K562 (cell line): Measurements from ENCODE around the gene NENF. TPM values are rescaled to one million over a fixed set of nuclear protein-coding genes. Genes with fewer than 3 reads are reported as not detected.

Experiments
- CREB5 ChIP-seq: fragments of 250-450 bp; sonication (Bioruptor Pico); IDR thresholded peaks from 2 replicates; pipeline ENCODE4 v1.5.0; 2020; ENCODE audit warnings: mild to moderate bottlenecking
- MXD1 ChIP-seq: fragments of 250-450 bp; sonication (Bioruptor Pico); IDR thresholded peaks from 2 replicates; pipeline ENCODE4 v1.8.0; 2021; ENCODE audit warnings: borderline replicate concordance, mild to moderate bottlenecking, moderate library complexity; ENCODE audit not compliant: poor library complexity, severe bottlenecking
- NCOA6 ChIP-seq: fragments of 450-650 bp; IDR thresholded peaks from 2 replicates; pipeline ENCODE4 v1.6.1; 2017; ENCODE audit warnings: mild to moderate bottlenecking
- PRMT5 ChIP-seq: sonication (generic); formaldehyde crosslinking; IDR thresholded peaks from 2 replicates; pipeline ENCODE4 v1.5.0; 2020; ENCODE audit warnings: missing genetic modification reagents
- SAFB ChIP-seq: fragments of 200-400 bp; formaldehyde crosslinking; IDR thresholded peaks from 2 replicates; pipeline ENCODE4 v1.6.1; 2017; ENCODE audit warnings: low read depth, low read length, borderline replicate concordance
- TAL1 ChIP-seq: fragments of 450-650 bp; IDR thresholded peaks from 2 replicates; pipeline ENCODE4 v1.6.1; 2016; ENCODE audit warnings: mild to moderate bottlenecking
- ZFP30 ChIP-seq: fragments of 250-450 bp; sonication (Bioruptor Pico); IDR thresholded peaks from 2 replicates; pipeline ENCODE4 v1.8.0; 2022; ENCODE audit warnings: moderate library complexity, mild to moderate bottlenecking, inconsistent platforms, borderline replicate concordance
- ZNF398 ChIP-seq: fragments of 250-450 bp; sonication (Bioruptor Pico); IDR thresholded peaks from 2 replicates; pipeline ENCODE4 v1.8.0; 2021; ENCODE audit warnings: moderate library complexity, mild to moderate bottlenecking, inconsistent platforms
- ZNF445 ChIP-seq: fragments of 250-450 bp; sonication (Bioruptor Pico); IDR thresholded peaks from 2 replicates; pipeline ENCODE4 v1.4.0; 2020; ENCODE audit warnings: low read depth, mild to moderate bottlenecking, moderate library complexity
- ZNF584 ChIP-seq: fragments of 200-800 bp; sonication (Bioruptor generic); IDR thresholded peaks from 2 replicates; pipeline ENCODE4 v1.6.1; 2016; ENCODE audit warnings: low read depth, mild to moderate bottlenecking, missing genetic modification characterization, missing compliant biosample characterization
- polyA plus RNA-seq, 8 experiments: library from polyadenylated mRNA; depleted of rRNA in 4 of 8; stranded (reverse) in 5 of 8; unstranded in 3 of 8; fragments of >200 nt; fragmentation: Nextera tagmentation in 2 of 8; fragmentation: Illumina TruSeq in 1 of 8; extraction: Ambion mirVana in 2 of 8; extraction: Trizol in 1 of 8; gene quantifications; 2 replicates each; pipeline versions ENCODE4 v1.2.1 to v1.2.3, GENCODE V29; 2011 to 2014; ENCODE audit warnings: inconsistent platforms in 1 of 8, missing spikeins in 1 of 8
- total RNA-seq, 7 experiments: library from RNA; depleted of rRNA in 6 of 7; stranded (reverse); fragments of >200 nt in 6 of 7; fragmentation: Illumina TruSeq in 2 of 7; extraction: Trizol in 2 of 7; gene quantifications; 2 replicates each; pipeline versions ENCODE4 v1.2.1 to v1.2.3, GENCODE V29; 2011 to 2021; ENCODE audit warnings: low replicate concordance in 1 of 7
- TF ChIP-seq, protein P1 (sequence below), 2 experiments: IDR thresholded peaks; 2 replicates each; pipeline ENCODE4 v1.6.1; 2011; ENCODE audit warnings: borderline replicate concordance in 1 of 2, control low read depth in 1 of 2, low read depth in 1 of 2, low read length in 1 of 2, mild to moderate bottlenecking in 1 of 2, mixed read lengths in 1 of 2, moderate library complexity in 1 of 2; ENCODE audit not compliant: insufficient read depth in 1 of 2, insufficient read length in 1 of 2, poor library complexity in 1 of 2, severe bottlenecking in 1 of 2; ENCODE audit errors: extremely low read depth in 1 of 2
- TF ChIP-seq, protein P2 (sequence below): fragments of 250-450 bp; sonication (Bioruptor Pico); IDR thresholded peaks from 2 replicates; pipeline ENCODE4 v1.9.0; 2021; ENCODE audit warnings: mild to moderate bottlenecking, inconsistent platforms

NENF gene
- total and polyA plus RNA-seq, 9 of the 15 experiments (the other 6 are each of a cell fraction or from before 2014, with no cell fraction given) = 6.1 to 100 (median 72.8) TPM

- TF ChIP-seq ZNF398 (CRISPR knock-in tag) = no peak
- no peak for TF ChIP-seq ZNF445
- no peak for TF ChIP-seq MXD1
- no peak for TF ChIP-seq NCOA6
- TF ChIP-seq SAFB = no peak
- TF ChIP-seq ZNF584 (CRISPR knock-in tag) = no peak
- no peak for TF ChIP-seq CREB5 (CRISPR knock-in tag)
- no peak for TF ChIP-seq PRMT5 (CRISPR knock-in tag)
- no peak for TF ChIP-seq ZFP30 (CRISPR knock-in tag)
- TF ChIP-seq, protein P1, sequence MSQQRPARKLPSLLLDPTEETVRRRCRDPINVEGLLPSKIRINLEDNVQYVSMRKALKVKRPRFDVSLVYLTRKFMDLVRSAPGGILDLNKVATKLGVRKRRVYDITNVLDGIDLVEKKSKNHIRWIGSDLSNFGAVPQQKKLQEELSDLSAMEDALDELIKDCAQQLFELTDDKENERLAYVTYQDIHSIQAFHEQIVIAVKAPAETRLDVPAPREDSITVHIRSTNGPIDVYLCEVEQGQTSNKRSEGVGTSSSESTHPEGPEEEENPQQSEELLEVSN (IDR thresholded peaks at IDR 0.05; ENCODE audit: borderline replicate concordance in 1 of 2, extremely low read depth in 1 of 2, insufficient read depth in 1 of 2, insufficient read length in 1 of 2, low read depth in 1 of 2, low read length in 1 of 2, poor library complexity in 1 of 2, severe bottlenecking in 1 of 2) = peak; percentile 54 to 89
- no peak for TF ChIP-seq TAL1
- TF ChIP-seq, protein P2, sequence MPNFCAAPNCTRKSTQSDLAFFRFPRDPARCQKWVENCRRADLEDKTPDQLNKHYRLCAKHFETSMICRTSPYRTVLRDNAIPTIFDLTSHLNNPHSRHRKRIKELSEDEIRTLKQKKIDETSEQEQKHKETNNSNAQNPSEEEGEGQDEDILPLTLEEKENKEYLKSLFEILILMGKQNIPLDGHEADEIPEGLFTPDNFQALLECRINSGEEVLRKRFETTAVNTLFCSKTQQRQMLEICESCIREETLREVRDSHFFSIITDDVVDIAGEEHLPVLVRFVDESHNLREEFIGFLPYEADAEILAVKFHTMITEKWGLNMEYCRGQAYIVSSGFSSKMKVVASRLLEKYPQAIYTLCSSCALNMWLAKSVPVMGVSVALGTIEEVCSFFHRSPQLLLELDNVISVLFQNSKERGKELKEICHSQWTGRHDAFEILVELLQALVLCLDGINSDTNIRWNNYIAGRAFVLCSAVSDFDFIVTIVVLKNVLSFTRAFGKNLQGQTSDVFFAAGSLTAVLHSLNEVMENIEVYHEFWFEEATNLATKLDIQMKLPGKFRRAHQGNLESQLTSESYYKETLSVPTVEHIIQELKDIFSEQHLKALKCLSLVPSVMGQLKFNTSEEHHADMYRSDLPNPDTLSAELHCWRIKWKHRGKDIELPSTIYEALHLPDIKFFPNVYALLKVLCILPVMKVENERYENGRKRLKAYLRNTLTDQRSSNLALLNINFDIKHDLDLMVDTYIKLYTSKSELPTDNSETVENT (CRISPR knock-in tag) = no peak
Observed at GRCh38 chr1:212458817-212459216, 26.1 kb downstream of the NENF start (continued).
